Ishikawa (cell line): ENCODE measurements around the gene SCAF1.

ENCODE experiments used
- FOXM1 ChIP-seq: IDR thresholded peaks from 2 replicates; pipeline ENCODE4 v1.6.1; 2012; ENCODE audit warnings: low read depth, borderline replicate concordance
- MAX ChIP-seq: IDR thresholded peaks from 2 replicates; pipeline ENCODE4 v1.6.1; 2012
- NFIC ChIP-seq: IDR thresholded peaks from 2 replicates; pipeline ENCODE4 v1.6.1; 2012

GRCh38 chr19:49696865-49697264 is 54.9 kb downstream of the SCAF1 start:
- TF ChIP-seq FOXM1 (no peak), MAX (no peak), NFIC (no peak)
